Measurements from ENCODE around the gene FAM228B. TPM values are rescaled to one million over a fixed set of nuclear protein-coding genes. Genes with fewer than 3 reads are reported as not detected.

Gene FAM228B
- polyA plus RNA-seq, 1 experiment: 4.2 TPM

- DNase-seq (ENCODE audit: low read depth): no peak
- Histone ChIP-seq H3K27me3 (ENCODE audit: control insufficient read depth, insufficient read depth, low read length) (no peaks in the 10 kb centered on the region), H3K36me3 (ENCODE audit: control insufficient read depth, insufficient read depth, low read length) (peaks cover 5% of the 10 kb centered on the region), H3K4me3 (ENCODE audit: low read depth, low read length) (no peak overlapping the region)
- POLR2A ChIA-PET: no interaction called here
- TF ChIP-seq CTCF (IDR thresholded peaks at IDR 0.05; ENCODE audit: insufficient read depth, low read depth, low read length): no peak
- CTCF ChIA-PET: interaction anchor here (0.7 kb wide), 1 partner anchor 1604 kb away, joined by 3 read pairs; no protein-coding TSS in a partner anchor
Observed at GRCh38 chr2:24147364-24147763, 24.1 kb downstream of the FAM228B start.

- Histone ChIP-seq H3K27me3 (ENCODE audit: control insufficient read depth, insufficient read depth, low read length) (no peaks in the 10 kb centered on the region), H3K36me3 (ENCODE audit: control insufficient read depth, insufficient read depth, low read length) (no peaks in the 10 kb centered on the region; the same call in 1 of the 2 replicates), H3K4me3 (ENCODE audit: low read depth, low read length) (no peak overlapping the region)
- no peak for DNase-seq (ENCODE audit: low read depth)
- no peak for TF ChIP-seq CTCF (IDR thresholded peaks at IDR 0.05; ENCODE audit: insufficient read depth, low read depth, low read length)
- POLR2A ChIA-PET: no interaction called here
- CTCF ChIA-PET: no interaction called here
Observed at GRCh38 chr2:24152413-24153197, 29.3 kb downstream of the FAM228B start.

GRCh38 chr2:24153478-24153877 is 30.2 kb downstream of the FAM228B start:
- H3K4me3 ChIP-seq (ENCODE audit: low read depth, low read length): no peak overlapping the region
- ChIA-PET CTCF (no interaction called here), POLR2A (no interaction called here)
- H3K36me3 ChIP-seq (ENCODE audit: control insufficient read depth, insufficient read depth, low read length): no peaks in the 10 kb centered on the region
- H3K27me3 ChIP-seq (ENCODE audit: control insufficient read depth, insufficient read depth, low read length): no peaks in the 10 kb centered on the region
- TF ChIP-seq CTCF (IDR thresholded peaks at IDR 0.05; ENCODE audit: insufficient read depth, low read depth, low read length): no peak
- no peak for DNase-seq (ENCODE audit: low read depth)

- CTCF ChIA-PET: interaction anchor here (0.6 kb wide), 1 partner anchor 74 kb away, joined by 3 read pairs; no protein-coding TSS in a partner anchor
Observed at GRCh38 chr2:24158131-24158530, 34.9 kb downstream of the FAM228B start.

GRCh38 chr2:24159708-24160107 is 36.4 kb downstream of the FAM228B start:
- no peak overlapping the region for H3K4me3 ChIP-seq (ENCODE audit: low read depth, low read length)
- CTCF ChIA-PET: no interaction called here
- POLR2A ChIA-PET: no interaction called here

More at GRCh38 chr2:24158131-24158530, 34.9 kb downstream of the FAM228B start:
- POLR2A ChIA-PET: no interaction called here
- no peak for TF ChIP-seq CTCF (IDR thresholded peaks at IDR 0.05; ENCODE audit: insufficient read depth, low read depth, low read length)
- DNase-seq (ENCODE audit: low read depth): no peak
- Histone ChIP-seq H3K36me3 (ENCODE audit: control insufficient read depth, insufficient read depth, low read length) (no peaks in the 10 kb centered on the region), H3K27me3 (ENCODE audit: control insufficient read depth, insufficient read depth, low read length) (no peaks in the 10 kb centered on the region), H3K4me3 (ENCODE audit: low read depth, low read length) (no peak overlapping the region)

More at GRCh38 chr2:24159708-24160107, 36.4 kb downstream of the FAM228B start:
- TF ChIP-seq CTCF (IDR thresholded peaks at IDR 0.05; ENCODE audit: insufficient read depth, low read depth, low read length): no peak
- H3K27me3 ChIP-seq (ENCODE audit: control insufficient read depth, insufficient read depth, low read length): no peaks in the 10 kb centered on the region
- DNase-seq (ENCODE audit: low read depth): no peak
- H3K36me3 ChIP-seq (ENCODE audit: control insufficient read depth, insufficient read depth, low read length): no peaks in the 10 kb centered on the region

Measured in BJ (cell line).